Activated naive CD4-positive, alpha-beta T cell treated with anti-CD3 and anti-CD28 coated beads, Interleukin-2, amount 50 U/mL, for 72 hours (primary cell): ENCODE results near the gene DHX9. TPM values are rescaled to one million over a fixed set of nuclear protein-coding genes. Genes with fewer than 3 reads are reported as not detected.
A peak's percentile ranks its signal among the peaks of the same experiment; 100 is the strongest.
"Not testable (repeated sequence)": the region's sequence is repeated elsewhere in the genome, so short reads cannot be mapped to it uniquely, and the experiment has no call there.

ENCODE experiments used
- ATAC-seq, 2 donors: fragments of 150-1000 bp; cut with Tn5 transposase; 2 replicates each; pipeline ENCODE4 v1.10.0; 2021; ENCODE audit warnings: mild to moderate bottlenecking in 2 of 2, moderate library complexity in 2 of 2
- DNase-seq, 2 donors: peaks; one replicate each; pipeline ENCODE4 v3.0.0; 2021 to 2022; ENCODE audit warnings: low spot score in 2 of 2
- H3K27ac Mint-ChIP-seq, 2 donors: one replicate each; pipeline ENCODE4 v1.8.0; 2022; ENCODE audit warnings: mild to moderate bottlenecking in 2 of 2, mixed read lengths in 2 of 2
- H3K36me3 Mint-ChIP-seq, 2 donors: one replicate each; pipeline ENCODE4 v1.8.0; 2022; ENCODE audit warnings: mixed read lengths in 2 of 2
- H3K9me3 Mint-ChIP-seq, 2 donors: one replicate each; pipeline ENCODE4 v1.8.0; 2022; ENCODE audit warnings: mixed read lengths in 2 of 2
- total RNA-seq, 2 donors: library from RNA; stranded (reverse); gene quantifications; one replicate each; pipeline ENCODE4 v1.2.3, GENCODE V29; 2022

Gene DHX9
- total RNA-seq, 2 donors from 2014 or later, result 162 to 212 TPM

- H3K27ac Mint-ChIP-seq, result peak overlapping the region in 1 of 2 donors; percentile 36
- ATAC-seq (no peak), DNase-seq (no peak)
- peaks cover 22 to 51% of the 10 kb centered on the region in 2 donors for H3K36me3 Mint-ChIP-seq
- H3K9me3 Mint-ChIP-seq, result no peaks in the 10 kb centered on the region
These were observed 28.7 kb downstream of the DHX9 start for GRCh38 chr1:182867861-182868260.

DNA sequence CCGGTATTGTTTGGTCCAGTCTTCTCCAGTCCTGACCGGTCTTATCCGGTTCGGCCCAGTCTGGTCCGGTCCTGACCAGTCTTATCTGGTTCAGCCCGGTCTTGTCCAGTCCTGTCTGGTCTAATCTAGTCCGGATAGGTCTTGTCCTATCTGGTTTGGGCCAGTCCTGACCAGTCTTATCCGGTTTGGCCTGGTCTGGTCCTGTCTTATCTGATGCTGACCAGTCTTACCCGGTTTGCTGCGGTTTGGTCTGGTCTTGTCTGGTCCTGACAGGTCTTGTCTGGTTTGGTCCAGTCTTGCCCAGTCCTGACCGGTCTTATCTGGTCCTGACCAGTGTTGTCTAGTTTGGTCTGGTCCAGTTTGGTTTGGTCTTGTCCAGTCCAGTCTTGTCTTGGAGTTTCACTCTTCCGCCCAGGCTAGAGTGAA lies 30.1 kb downstream of the DHX9 start:
- H3K27ac Mint-ChIP-seq, result peak overlapping the region; percentile 75 to 82
- peaks cover 32 to 62% of the 10 kb centered on the region in 2 donors for H3K36me3 Mint-ChIP-seq
- ATAC-seq (peak; percentile 33), DNase-seq (no peak)
- no peaks in the 10 kb centered on the region for H3K9me3 Mint-ChIP-seq

DNA sequence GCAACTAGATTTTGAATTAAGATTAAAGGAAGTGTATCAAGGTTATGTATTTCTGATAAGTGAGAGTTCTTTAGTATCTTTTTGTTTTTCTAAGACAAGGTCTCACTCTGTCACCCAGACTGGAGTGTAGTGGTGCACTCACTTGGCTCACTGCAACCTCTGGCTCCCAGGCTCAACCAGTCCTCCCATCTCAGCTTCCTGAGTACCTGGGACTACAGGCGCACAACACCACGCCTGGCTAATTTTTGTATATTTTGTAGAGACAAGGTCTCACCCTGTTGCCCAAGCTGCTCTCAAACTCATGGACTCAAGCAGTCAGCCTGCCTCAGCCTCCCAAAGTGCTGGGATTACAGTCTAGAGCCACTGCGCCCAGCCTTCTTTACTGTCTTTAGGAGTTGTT lies 33.7 kb downstream of the DHX9 start:
- no peak for ATAC-seq
- Mint-ChIP-seq H3K27ac (peak overlapping the region; percentile 7 to 81), H3K36me3 (peaks cover 31 to 73% of the 10 kb centered on the region in 2 donors)

GRCh38 chr1:182875889-182876288 lies 36.7 kb downstream of the DHX9 start:
- DNase-seq (no peak), ATAC-seq (no peak)
- H3K27ac Mint-ChIP-seq, result peak overlapping the region in 1 of 2 donors; percentile 71
- peaks cover 42 to 85% of the 10 kb centered on the region in 2 donors for H3K36me3 Mint-ChIP-seq
- H3K9me3 Mint-ChIP-seq, result no peaks in the 10 kb centered on the region

More for the DNA sequence above, 33.7 kb downstream of the DHX9 start:
- no peaks in the 10 kb centered on the region for H3K9me3 Mint-ChIP-seq
- DNase-seq, result no peak

- Mint-ChIP-seq H3K27ac (peak overlapping the region in 1 of 2 donors; percentile 5), H3K36me3 (peaks cover 52 to 93% of the 10 kb centered on the region in 2 donors), H3K9me3 (no peaks in the 10 kb centered on the region)
- DNase-seq (no peak), ATAC-seq (no peak)
These were observed 38.2 kb downstream of the DHX9 start for GRCh38 chr1:182877331-182877730.

DNA sequence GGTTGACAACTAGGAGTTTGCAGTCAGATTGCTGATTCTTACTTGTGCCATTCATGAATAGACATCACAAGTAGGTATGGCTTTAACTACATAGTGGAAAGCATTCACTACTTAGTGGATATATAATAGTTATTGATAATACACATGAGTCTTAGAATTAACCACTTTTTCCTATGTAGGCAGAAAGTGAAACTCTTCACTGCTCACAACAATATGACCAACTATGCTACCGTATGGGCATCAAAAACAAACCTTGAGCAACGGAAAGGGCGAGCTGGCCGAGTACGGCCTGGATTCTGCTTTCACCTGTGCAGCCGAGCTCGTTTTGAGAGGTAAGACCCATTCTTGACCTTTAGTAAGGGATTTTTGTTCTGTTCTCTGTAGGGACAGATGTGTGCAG lies 38.7 kb downstream of the DHX9 start:
- DNase-seq (peak in 1 of 2 donors; percentile 38), ATAC-seq (peak; percentile 72 to 83)
- Mint-ChIP-seq H3K27ac (peak overlapping the region; percentile 66 to 89), H3K36me3 (peaks cover 54 to 98% of the 10 kb centered on the region in 2 donors), H3K9me3 (no peaks in the 10 kb centered on the region)

- Mint-ChIP-seq H3K27ac (no peak overlapping the region), H3K36me3 (peaks cover 44 to 90% of the 10 kb centered on the region in 2 donors), H3K9me3 (no peaks in the 10 kb centered on the region)
- ATAC-seq (no peak), DNase-seq (no peak)
These were observed 45.7 kb downstream of the DHX9 start for GRCh38 chr1:182884872-182885271.

DNA sequence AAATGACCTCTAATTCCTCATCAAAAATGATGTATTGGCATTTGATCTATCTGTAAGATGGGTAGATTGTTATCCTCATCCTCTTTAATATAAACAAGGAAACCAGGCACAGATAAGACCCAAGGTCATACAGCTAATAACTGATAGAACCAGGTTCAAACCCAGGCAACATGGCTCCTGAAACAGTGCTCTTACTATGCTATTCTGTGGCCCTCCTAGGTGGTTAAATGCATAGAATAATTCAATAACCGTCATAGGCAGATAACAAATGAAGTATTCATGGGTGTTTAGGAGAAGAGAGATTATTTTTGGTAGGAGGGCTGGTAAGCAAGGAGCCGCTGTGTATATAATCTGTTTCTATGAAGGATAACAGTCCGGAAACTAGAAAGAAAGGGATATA lies 46.4 kb downstream of the DHX9 start:
- no peak overlapping the region for H3K27ac Mint-ChIP-seq
- no peak for DNase-seq
- no peak for ATAC-seq
- peaks cover 40 to 90% of the 10 kb centered on the region in 2 donors for H3K36me3 Mint-ChIP-seq
- no peaks in the 10 kb centered on the region for H3K9me3 Mint-ChIP-seq

GRCh38 chr1:182886985-182887384 lies 47.8 kb downstream of the DHX9 start:
- ATAC-seq (no peak), DNase-seq (no peak)
- Mint-ChIP-seq H3K36me3 (peaks cover 29 to 81% of the 10 kb centered on the region in 2 donors), H3K27ac (peak overlapping the region in 1 of 2 donors; percentile 85), H3K9me3 (peaks cover 0 to 3% of the 10 kb centered on the region in 2 donors)

DNA sequence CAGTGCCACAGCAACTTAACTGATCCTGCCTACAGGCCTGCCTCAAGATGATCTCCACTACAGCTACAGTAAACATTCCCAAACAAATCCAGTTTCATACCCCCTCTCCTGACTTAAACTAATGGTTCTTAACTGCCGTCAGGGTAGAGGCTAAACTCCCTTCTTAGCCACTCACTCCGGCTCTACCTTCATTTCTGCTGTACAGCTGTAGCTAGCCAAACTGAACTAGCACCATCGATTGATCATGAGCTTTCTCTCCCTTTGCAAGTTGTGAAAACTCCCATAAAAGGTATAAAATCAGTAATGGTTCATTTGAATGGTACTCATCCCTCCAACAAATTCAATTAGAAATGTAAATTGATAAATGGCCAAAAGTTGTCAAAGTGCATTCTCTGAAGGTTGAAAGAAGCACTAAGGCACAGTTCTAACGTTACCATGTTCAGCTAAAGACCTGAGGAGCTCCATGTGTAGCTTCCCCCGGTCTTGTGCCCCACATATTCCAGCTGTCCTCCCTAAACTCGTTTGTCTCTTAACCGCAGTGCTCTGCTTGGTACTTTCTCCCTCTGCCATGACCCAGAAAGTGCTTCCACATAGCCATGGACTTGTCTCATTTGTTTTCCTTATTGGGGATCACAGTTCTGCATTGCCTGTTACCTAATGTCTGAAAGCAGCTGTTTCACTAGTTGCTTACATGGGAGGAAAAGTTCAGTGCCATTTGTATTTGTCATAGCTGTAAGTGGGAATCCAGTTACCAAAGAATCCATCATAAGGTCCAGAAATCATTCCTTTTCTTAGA lies 49.8 kb downstream of the DHX9 start:
- Mint-ChIP-seq H3K27ac (peak overlapping the region; percentile 6 to 67), H3K9me3 (peaks cover 0 to 8% of the 10 kb centered on the region in 2 donors), H3K36me3 (peaks cover 21 to 65% of the 10 kb centered on the region in 2 donors)
- ATAC-seq, result no peak
- DNase-seq, result no peak

DNA sequence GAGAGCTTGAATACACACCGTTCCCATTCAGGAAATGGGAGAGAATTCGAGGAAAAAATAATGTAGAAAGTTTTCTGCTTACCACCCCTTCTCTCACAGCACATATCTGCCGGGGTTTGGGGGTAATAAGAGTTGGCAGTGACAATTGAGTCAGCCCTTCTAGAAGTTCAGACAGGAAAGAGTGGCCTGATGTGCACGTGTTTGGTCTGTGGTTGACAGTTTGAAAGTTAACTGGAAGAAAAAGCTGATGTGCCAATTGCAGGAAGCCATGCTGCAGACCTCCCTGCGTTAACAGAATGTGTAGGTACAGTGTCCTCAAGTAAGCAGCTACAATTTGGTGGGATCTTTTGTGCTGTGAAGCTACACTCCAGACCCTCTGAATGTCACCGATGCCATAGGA lies 50.9 kb downstream of the DHX9 start:
- DNase-seq, result no peak
- H3K27ac Mint-ChIP-seq, result peak overlapping the region; percentile 7 to 67
- peaks cover 0 to 11% of the 10 kb centered on the region in 2 donors for H3K9me3 Mint-ChIP-seq
- peaks cover 28 to 59% of the 10 kb centered on the region in 2 donors for H3K36me3 Mint-ChIP-seq
- peak; percentile 47 to 51 for ATAC-seq

GRCh38 chr1:182890927-182891610 lies 51.9 kb downstream of the DHX9 start:
- peaks cover 17 to 48% of the 10 kb centered on the region in 2 donors for H3K36me3 Mint-ChIP-seq
- H3K27ac Mint-ChIP-seq, result no peak overlapping the region
- H3K9me3 Mint-ChIP-seq, result peaks cover 0 to 11% of the 10 kb centered on the region in 2 donors
- no peak for ATAC-seq
- DNase-seq, result no peak

GRCh38 chr1:182897696-182898095 lies 58.5 kb downstream of the DHX9 start:
- no peak for DNase-seq
- peaks cover 0 to 7% of the 10 kb centered on the region in 2 donors for H3K9me3 Mint-ChIP-seq
- H3K27ac Mint-ChIP-seq, result no peak overlapping the region
- ATAC-seq, result no peak
- H3K36me3 Mint-ChIP-seq, result peaks cover 0 to 7% of the 10 kb centered on the region in 2 donors

GRCh38 chr1:182901946-182902345 lies 62.8 kb downstream of the DHX9 start:
- not testable (repeated sequence) for ATAC-seq, H3K9me3 Mint-ChIP-seq, H3K36me3 Mint-ChIP-seq, H3K27ac Mint-ChIP-seq, DNase-seq

DNA sequence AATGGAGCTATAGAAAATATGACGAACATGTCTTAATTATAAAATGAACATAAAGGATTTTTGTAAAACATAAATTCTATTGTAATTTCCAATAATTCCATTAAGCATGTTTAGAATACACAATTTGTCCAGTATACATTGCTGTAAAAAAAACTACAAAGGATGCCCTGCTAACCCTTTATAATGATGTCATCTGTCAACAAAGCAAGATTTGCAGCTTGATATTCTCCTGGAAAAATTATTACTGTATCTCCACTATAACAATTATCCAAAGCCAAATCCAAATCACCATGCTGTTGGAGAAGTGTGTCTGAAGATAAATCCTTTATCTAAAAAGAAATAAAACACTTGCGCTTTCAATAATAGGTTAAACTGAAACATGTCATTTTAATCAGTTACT lies 66.2 kb downstream of the DHX9 start:
- ATAC-seq, result no peak
- no peaks in the 10 kb centered on the region for H3K9me3 Mint-ChIP-seq
- H3K36me3 Mint-ChIP-seq, result no peaks in the 10 kb centered on the region
- no peak for DNase-seq
- H3K27ac Mint-ChIP-seq, result no peak overlapping the region

- Mint-ChIP-seq H3K36me3 (peaks cover 5 to 7% of the 10 kb centered on the region in 2 donors), H3K27ac (no peak overlapping the region), H3K9me3 (no peaks in the 10 kb centered on the region)
- DNase-seq (no peak), ATAC-seq (no peak)
These were observed 70.4 kb downstream of the DHX9 start for GRCh38 chr1:182909578-182909977.

- Mint-ChIP-seq H3K36me3 (peaks cover 5 to 7% of the 10 kb centered on the region in 2 donors), H3K9me3 (no peaks in the 10 kb centered on the region), H3K27ac (no peak overlapping the region)
- ATAC-seq (no peak), DNase-seq (no peak)
These were observed 71.0 kb downstream of the DHX9 start for GRCh38 chr1:182910143-182910542.
